HCEC 1CT (cell line): ENCODE measurements around the gene GNA12.
"Not testable (repeated sequence)": the region's sequence is repeated elsewhere in the genome, so short reads cannot be mapped to it uniquely, and the experiment has no call there.

Experiments used
- DNase-seq: peaks from one replicate; pipeline ENCODE4 v3.0.0-alpha.2; 2017

GNA12 gene

GRCh38 chr7:2775376-2775775 is 68.7 kb downstream of the GNA12 start:
- DNase-seq: no peak

- no peak for DNase-seq
Observed at GRCh38 chr7:2774935-2775334, 69.2 kb downstream of the GNA12 start.

GRCh38 chr7:2774280-2774679 is 69.8 kb downstream of the GNA12 start:
- no peak for DNase-seq

DNA sequence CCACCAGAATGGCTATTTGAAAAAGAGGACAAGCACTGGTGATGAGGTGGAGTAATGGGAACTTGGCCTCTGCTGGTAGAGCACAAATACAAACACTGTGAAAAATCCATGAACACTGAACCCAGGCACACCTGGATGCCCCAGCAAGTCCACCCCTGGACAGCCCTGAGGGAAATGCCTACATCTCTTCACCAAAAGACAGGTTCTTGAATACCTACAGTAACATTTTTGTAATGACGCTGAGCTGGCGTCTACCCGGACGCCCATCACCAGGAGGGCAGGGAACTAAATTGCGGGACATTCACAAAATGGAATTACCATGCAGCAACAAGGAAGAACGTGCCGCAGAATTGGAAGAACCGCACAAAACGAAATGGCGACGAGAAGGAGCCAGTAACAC is 70.5 kb downstream of the GNA12 start:
- no peak for DNase-seq

DNA sequence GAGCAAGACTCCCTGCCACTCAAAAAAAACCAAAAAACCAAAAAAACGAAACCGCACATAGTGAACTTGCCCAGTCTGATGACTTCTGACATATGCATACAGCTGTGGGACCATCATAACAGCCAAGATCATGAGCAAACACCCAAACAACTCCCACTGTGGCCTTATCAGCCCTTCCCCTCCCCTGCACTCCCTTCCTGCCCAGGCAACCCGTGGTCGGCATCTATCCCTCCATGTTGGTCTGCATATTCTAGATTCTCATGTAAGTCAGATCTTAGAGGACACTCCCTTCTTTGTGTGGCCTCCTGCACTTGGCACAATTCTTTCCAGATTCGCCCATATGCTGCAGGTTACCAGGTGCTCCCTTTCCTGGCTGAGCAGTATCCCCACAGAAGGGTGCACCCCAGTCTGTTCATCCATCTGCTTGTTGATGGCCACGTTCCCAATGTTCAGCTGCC is 72.8 kb downstream of the GNA12 start:
- no peak for DNase-seq

- no peak for DNase-seq
Observed at GRCh38 chr7:2764621-2765020, 79.5 kb downstream of the GNA12 start.

- no peak for DNase-seq
Observed at GRCh38 chr7:2763597-2763996, 80.5 kb downstream of the GNA12 start.

DNA sequence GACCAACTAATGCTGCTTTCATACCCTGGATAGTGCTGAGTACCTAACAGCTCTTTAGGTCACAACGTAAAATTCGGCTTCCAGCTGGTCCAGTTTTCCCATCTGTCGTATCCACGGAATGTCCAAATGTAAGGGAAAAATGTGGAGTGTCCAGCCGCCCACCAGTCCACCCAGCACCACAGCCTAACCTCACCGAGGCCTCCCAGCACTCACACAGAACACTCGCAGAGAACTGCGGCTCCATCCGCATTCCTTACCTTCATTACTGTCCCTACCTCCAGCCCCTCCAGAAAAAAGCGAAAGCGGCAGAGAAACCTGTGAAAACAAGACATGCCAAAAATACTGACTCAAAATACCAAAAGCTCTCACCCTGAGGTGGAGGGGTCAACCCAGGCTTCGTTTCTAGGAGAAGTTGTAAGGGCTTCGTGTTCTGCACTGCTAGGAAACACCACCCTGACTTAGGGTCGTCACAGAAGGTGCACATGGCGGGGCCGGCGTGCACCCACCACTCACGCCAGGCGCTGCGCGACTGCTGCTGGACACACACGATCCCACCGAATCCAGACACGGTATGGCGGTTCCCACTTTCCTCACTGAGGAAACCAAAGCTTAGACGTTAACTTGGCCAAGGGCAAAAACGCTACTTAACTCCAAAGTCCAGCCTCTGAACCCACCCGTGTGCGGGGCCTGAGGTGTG is 82.2 kb downstream of the GNA12 start:
- no peak for DNase-seq

- DNase-seq: no peak
Observed at GRCh38 chr7:2761131-2761624, 82.9 kb downstream of the GNA12 start.

- DNase-seq: peak; percentile 52
Observed at GRCh38 chr7:2760098-2760889, 83.8 kb downstream of the GNA12 start.

- DNase-seq: no peak
Observed at GRCh38 chr7:2759736-2760097, 84.4 kb downstream of the GNA12 start.

DNA sequence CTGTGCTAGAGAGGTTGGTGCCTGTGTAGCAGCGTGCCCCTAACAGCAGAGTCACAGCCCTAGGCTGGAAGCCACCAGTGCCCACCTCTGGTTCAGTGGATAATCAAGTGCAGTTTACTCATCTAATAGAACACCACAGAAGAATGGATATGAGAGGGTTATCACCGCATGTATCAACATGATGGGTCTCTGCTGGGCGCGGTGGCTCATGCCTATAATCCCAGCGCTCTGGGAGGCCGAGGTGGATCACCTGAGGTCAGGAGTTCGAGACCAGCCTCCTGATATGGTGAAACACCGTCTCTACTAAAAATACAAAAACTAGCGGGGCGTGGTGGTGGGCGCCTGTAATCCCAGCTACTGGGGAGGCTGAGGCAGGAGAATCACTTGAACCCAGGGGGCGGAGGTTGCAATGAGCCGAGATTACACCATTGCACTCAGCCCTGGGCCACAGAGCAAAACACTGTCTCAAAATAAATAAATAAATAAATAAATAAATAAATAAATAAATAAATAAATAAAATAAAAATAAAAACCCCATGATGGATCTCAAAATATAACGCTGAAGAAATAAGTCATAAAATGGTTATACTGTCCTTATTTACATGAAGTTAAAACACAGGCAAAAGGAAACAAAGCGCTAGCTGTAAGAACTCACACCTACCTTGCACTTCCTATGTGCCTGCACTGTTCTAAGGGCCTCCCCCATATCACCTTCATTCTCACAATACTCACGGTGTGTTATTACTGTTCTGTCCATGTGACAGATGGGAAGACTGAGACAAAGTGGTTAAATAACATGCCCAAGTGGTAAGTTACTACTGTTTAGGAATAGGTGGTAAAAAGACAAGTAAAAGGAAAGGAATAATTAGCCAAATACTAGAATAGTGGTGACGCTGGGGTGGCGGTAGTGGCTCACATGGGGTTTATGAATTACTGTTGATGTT is 85.2 kb downstream of the GNA12 start:
- DNase-seq: no peak

DNA sequence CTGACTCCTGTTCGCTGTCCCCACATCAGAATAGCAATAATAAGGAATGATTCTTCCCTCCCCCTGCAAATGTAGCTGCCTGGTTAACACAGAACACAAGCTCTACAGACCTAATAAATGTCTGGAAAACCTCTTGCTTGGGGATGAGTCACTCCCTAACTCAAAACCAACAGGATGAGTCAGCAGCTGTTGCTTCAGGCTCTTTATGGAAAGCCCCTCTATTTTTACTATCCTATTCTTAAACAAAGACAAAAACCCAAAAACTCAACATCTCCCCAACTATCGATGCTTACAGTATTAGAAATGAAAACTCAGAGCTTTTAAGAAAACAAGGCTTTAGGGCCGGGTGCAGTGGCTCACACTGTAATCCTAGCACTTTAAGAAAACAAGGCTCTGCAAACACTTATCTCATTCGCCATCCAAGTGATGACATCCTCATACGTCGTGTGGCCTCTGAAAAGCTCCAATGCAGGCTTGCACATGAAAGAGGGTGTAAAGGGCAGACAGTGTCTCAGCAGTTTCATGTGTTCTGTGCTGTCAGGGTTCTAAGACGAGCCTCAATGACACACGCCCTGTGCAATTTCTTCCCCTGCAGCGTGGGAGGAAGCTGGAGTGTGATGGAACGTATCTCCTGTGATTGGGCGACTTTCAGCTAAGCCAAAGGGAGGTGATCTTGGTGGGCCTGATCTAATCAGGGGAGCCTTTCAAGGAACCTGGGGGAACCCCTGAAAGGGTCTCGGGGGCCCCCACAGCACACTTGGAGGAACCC is 86.0 kb downstream of the GNA12 start:
- peak; percentile 98 for DNase-seq

DNA sequence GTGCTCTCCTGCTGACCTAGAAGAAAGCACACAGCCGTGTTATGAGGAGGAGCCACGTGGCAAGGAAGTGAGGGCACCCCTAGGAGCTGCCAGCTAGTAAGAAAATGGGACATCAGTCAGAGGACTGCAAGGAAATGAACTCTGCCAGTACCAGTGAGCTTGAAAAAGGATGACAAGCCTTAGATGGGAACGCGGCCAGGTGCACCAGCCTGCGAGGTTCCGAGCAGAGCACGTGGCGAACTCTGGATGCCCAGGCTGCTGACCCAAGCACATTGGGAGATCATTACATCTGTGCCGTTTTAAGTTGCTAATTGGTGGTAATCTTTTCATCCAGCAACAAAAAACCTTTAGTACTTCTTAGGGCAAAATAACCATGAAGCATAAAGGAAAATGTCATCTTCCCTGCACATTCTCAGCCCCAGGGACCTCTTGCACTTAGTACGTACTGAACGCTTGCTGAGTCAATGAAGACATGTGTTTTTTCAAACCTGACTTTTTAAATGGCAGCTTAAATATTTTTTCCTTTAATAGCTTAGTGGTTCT is 86.7 kb downstream of the GNA12 start:
- DNase-seq: peak; percentile 12

DNA sequence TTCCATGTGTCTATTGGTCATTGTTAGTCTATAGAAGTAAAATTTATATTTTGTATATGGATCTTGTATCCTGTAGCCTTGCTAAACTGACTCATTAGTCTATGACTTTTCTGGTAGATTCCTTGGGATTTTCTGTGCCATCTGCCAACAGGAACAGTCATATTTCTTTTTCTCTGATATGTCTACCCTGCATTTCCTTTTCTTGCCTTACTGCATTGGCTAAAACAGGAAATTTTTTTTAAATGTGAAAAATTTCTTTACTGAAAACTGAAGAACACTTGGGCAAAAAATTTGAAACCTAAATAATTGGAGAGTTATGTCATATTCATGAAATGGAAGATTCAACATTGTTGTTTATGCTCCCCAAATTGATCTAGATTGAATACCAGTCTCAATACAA is 88.6 kb downstream of the GNA12 start:
- DNase-seq: no peak

- no peak for DNase-seq
Observed at GRCh38 chr7:2754912-2755311, 89.2 kb downstream of the GNA12 start.

- no peak for DNase-seq
Observed at GRCh38 chr7:2754086-2754485, 90.0 kb downstream of the GNA12 start.

GRCh38 chr7:2753148-2753547 is 91.0 kb downstream of the GNA12 start:
- DNase-seq: no peak

GRCh38 chr7:2751086-2751485 is 93.0 kb downstream of the GNA12 start:
- DNase-seq: no peak

DNA sequence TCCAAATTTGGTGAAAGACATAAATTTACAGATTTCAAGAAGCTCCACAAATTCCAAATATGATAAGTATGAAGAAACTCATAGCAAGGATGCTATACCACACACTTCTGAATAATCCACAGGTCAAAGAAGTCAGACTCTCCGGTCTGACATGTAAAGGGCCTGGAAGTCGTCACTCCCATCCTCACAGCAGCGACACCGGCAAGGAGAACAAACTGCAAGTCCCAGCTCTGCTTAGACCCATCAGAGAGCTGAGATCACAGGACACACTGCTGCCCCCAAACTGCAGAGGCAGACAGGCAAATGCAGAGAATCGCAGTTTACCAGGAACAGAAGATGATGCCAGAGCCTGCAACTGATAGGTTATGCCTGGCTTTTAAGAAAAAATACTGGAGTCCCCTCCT is 94.1 kb downstream of the GNA12 start:
- peak; percentile 27 for DNase-seq

DNA sequence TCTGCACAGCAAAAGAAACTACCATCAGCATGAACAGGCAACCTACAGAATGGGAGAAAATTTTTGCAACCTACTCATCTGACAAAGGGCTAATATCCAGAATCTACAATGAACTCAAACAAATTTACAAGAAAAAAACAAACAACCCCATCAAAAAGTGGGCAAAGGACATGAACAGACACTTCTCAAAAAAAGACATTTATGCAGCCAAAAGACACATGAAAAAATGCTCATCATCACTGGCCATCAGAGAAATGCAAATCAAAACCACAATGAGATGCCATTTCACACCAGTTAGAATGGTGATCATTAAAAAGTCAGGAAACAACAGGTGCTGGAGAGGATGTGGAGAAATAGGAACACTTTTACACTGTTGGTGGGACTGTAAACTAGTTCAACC is 95.4 kb downstream of the GNA12 start:
- not testable (repeated sequence) for DNase-seq
